CD4-positive, alpha-beta T cell treated with Interleukin-6 for 4 hours (primary cell): ENCODE measurements around the gene PAX2.
"Not testable (repeated sequence)": the region's sequence is repeated elsewhere in the genome, so short reads cannot be mapped to it uniquely, and the experiment has no call there.

Experiments used
- DNase-seq: peaks from one replicate; pipeline ENCODE4 v3.0.0-alpha.2; 2020; ENCODE audit warnings: mixed read lengths

PAX2 gene

GRCh38 chr10:100744987-100745881, at the start of gene PAX2:
TSS of gene PAX2 (plus strand) at chr10:100745582. CDS start at chr10:100746261, 679 bp downstream.
- no peak for DNase-seq

- no peak for DNase-seq
These were observed 48.9 kb upstream of the PAX2 start for GRCh38 chr10:100696477-100696901.

GRCh38 chr10:100697070-100697469, 48.3 kb upstream of the PAX2 start:
- no peak for DNase-seq

- no peak for DNase-seq
These were observed 47.8 kb upstream of the PAX2 start for GRCh38 chr10:100697631-100698030.

GRCh38 chr10:100701704-100702103, 43.7 kb upstream of the PAX2 start:
- not testable (repeated sequence) for DNase-seq

GRCh38 chr10:100705139-100705538, 40.2 kb upstream of the PAX2 start:
- DNase-seq: no peak

- DNase-seq: no peak
These were observed 38.0 kb upstream of the PAX2 start for GRCh38 chr10:100707261-100707848.

GRCh38 chr10:100709146-100710082, 36.0 kb upstream of the PAX2 start:
- DNase-seq: no peak

GRCh38 chr10:100710151-100710871, 35.1 kb upstream of the PAX2 start:
- no peak for DNase-seq

- no peak for DNase-seq
These were observed 32.1 kb upstream of the PAX2 start for GRCh38 chr10:100713049-100713858.

GRCh38 chr10:100713859-100714565, 31.4 kb upstream of the PAX2 start:
- no peak for DNase-seq

GRCh38 chr10:100714566-100714950, 30.8 kb upstream of the PAX2 start:
- DNase-seq: no peak

GRCh38 chr10:100715101-100715444, 30.3 kb upstream of the PAX2 start:
- no peak for DNase-seq

- no peak for DNase-seq
These were observed 29.7 kb upstream of the PAX2 start for GRCh38 chr10:100715445-100716385.

- no peak for DNase-seq
These were observed 28.2 kb upstream of the PAX2 start for GRCh38 chr10:100717166-100717565.

- no peak for DNase-seq
These were observed 27.1 kb upstream of the PAX2 start for GRCh38 chr10:100718197-100718742.

GRCh38 chr10:100723180-100723579, 22.2 kb upstream of the PAX2 start:
- no peak for DNase-seq

GRCh38 chr10:100723770-100724530, 21.4 kb upstream of the PAX2 start:
- no peak for DNase-seq
